ENCODE measurements around the gene CFP.

DNA sequence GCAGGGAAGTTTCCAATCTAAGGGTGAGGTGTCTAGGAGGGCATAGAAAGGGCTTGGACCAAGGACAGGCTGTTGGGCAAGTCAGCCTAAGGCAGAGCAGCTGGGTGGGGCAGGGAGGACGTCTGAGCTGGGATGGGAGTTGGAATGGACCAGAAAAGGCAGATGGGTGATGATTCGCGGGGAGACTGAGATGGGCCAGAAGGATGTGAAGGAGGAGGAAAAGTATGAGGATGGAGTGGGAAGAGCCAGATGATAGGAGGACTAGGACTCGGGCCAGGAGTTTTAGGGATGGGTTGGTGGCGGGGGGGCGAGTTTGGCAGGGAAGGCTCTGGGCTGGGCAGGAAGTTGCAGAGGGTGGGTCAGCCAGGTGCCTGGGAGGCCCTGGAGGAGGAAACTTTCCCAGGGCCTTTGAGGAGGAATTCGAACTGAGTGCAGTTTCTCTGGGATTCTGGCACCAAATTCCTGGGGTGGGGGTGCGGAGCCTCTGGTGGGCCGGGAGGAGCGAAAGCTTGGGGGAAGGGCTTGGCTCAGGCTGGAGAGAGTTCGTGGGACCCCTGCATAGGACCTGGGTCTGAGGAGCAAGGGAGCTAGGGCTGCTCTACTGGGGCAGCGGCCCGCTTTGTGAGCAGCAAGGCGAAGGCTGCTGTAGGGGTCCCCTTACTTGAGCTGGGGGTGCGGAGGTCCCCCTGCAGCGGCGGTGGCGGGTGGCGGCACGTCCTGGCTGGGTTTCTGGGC lies 56.2 kb downstream of the CFP start:
- TF ChIP-seq, protein P1, sequence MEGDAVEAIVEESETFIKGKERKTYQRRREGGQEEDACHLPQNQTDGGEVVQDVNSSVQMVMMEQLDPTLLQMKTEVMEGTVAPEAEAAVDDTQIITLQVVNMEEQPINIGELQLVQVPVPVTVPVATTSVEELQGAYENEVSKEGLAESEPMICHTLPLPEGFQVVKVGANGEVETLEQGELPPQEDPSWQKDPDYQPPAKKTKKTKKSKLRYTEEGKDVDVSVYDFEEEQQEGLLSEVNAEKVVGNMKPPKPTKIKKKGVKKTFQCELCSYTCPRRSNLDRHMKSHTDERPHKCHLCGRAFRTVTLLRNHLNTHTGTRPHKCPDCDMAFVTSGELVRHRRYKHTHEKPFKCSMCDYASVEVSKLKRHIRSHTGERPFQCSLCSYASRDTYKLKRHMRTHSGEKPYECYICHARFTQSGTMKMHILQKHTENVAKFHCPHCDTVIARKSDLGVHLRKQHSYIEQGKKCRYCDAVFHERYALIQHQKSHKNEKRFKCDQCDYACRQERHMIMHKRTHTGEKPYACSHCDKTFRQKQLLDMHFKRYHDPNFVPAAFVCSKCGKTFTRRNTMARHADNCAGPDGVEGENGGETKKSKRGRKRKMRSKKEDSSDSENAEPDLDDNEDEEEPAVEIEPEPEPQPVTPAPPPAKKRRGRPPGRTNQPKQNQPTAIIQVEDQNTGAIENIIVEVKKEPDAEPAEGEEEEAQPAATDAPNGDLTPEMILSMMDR (IDR thresholded peaks at IDR 0.05), result no peak
- TF ChIP-seq ZFX (IDR thresholded peaks at IDR 0.05; ENCODE audit: borderline replicate concordance), result no peak
